Esophagus squamous epithelium (tissue), 5 donors: ENCODE results near the gene RER1. TPM values are rescaled to one million over a fixed set of nuclear protein-coding genes. Genes with fewer than 3 reads are reported as not detected.

Source experiments
- DNase-seq: peaks from one replicate; lab custom pipeline; 2025; lab: John Stamatoyannopoulos, UW
- H3K27ac ChIP-seq, 4 donors: fragments of 200-600 bp; sonication (generic); one replicate each; pipeline ENCODE4 v1.5.1; 2016 to 2019; ENCODE audit warnings: mild to moderate bottlenecking in 1 of 4
- H3K27me3 ChIP-seq, 4 donors: fragments of 200-600 bp; sonication (generic); 1 replicate in 3 of 4; 2 replicates in 1 of 4; pipeline versions ENCODE4 v1.5.1 to v1.6.0; 2017 to 2021; ENCODE audit warnings: antibody characterized with exemption in 1 of 4
- H3K36me3 ChIP-seq, 3 donors: fragments of 200-600 bp; sonication (generic); one replicate each; pipeline ENCODE4 v1.5.1; 2016 to 2019
- H3K4me1 ChIP-seq, 3 donors: fragments of 200-600 bp; sonication (generic); one replicate each; pipeline ENCODE4 v1.5.1; 2017 to 2019
- H3K4me3 ChIP-seq, 4 donors: fragments of 200-600 bp; sonication (generic); 1 replicate in 3 of 4; 2 replicates in 1 of 4; pipeline ENCODE4 v1.5.1; 2016 to 2019; ENCODE audit warnings: mild to moderate bottlenecking in 2 of 4, moderate library complexity in 1 of 4
- H3K9me3 ChIP-seq, 3 donors: fragments of 200-600 bp; sonication (generic); one replicate each; pipeline ENCODE4 v1.5.1; 2016 to 2019
- CTCF ChIP-seq, 6 experiments: fragments of 450-650 bp in 4 of 6; fragments of 200-600 bp in 2 of 6; sonication (generic) in 2 of 6; IDR thresholded peaks; one replicate each; pipeline ENCODE4 v1.5.1; 2016 to 2019; ENCODE audit warnings: antibody characterized with exemption in 6 of 6, mild to moderate bottlenecking in 4 of 6, moderate library complexity in 4 of 6
- POLR2A ChIP-seq, 4 donors: fragments of 450-650 bp; IDR thresholded peaks; one replicate each; pipeline ENCODE4 v1.6.1; 2017; ENCODE audit warnings: antibody characterized with exemption in 4 of 4, mild to moderate bottlenecking in 4 of 4, moderate library complexity in 3 of 4
- WGBS, 2 donors: methylation state at CpG; one replicate each; pipeline ENCODE4 v1.1.5; 2018; 5-methylcytosine and 5-hydroxymethylcytosine counted together
- intact Hi-C: fragments of 100-400 bp; cut with DNase I; formaldehyde crosslinking; loops from one replicate; pipeline ENCODE4 v1.15.0; 2022
- total RNA-seq, 4 donors: library from RNA; depleted of rRNA; stranded (reverse); fragments of >200 nt; gene quantifications; one replicate each; pipeline ENCODE4 v1.1.0, GENCODE V29; 2016
- donor health status: DM: yes; HTN: yes; CAD: no.

The RER1 gene
- total RNA-seq, 4 donors from 2014 or later = 63.3 to 136 (median 75.7) TPM

- H3K27ac ChIP-seq = no peak overlapping the region
- DNase-seq = no peak
- intact Hi-C loops = no loop called here
- H3K4me3 ChIP-seq = no peak overlapping the region
- no peaks in the 10 kb centered on the region for H3K36me3 ChIP-seq
- H3K27me3 ChIP-seq = no peaks in the 10 kb centered on the region
- H3K4me1 ChIP-seq = no peaks in the 10 kb centered on the region
- H3K9me3 ChIP-seq = peaks cover 0 to 9% (median 0%) of the 10 kb centered on the region in 3 donors
- no peak for TF ChIP-seq CTCF (IDR thresholded peaks at IDR 0.05)
- no peak for TF ChIP-seq POLR2A (IDR thresholded peaks at IDR 0.05)
- 96 to 98% methylated on average over 2 of the region's 2 CpGs for WGBS, 2 donors
Observed at GRCh38 chr1:2363847-2364513, 27.7 kb upstream of the RER1 start.

- DNase-seq = no peak
- TF ChIP-seq POLR2A (IDR thresholded peaks at IDR 0.05) = no peak
- no peak for TF ChIP-seq CTCF (IDR thresholded peaks at IDR 0.05)
- Histone ChIP-seq H3K9me3 (peaks cover 0 to 7% (median 0%) of the 10 kb centered on the region in 3 donors), H3K27ac (no peak overlapping the region), H3K4me3 (no peak overlapping the region), H3K27me3 (no peaks in the 10 kb centered on the region), H3K36me3 (no peaks in the 10 kb centered on the region), H3K4me1 (peaks cover 0 to 13% (median 5%) of the 10 kb centered on the region in 3 donors)
- intact Hi-C loops = no loop called here
- WGBS, 2 donors = 86 to 88% methylated on average over 7 to 8 of the region's 8 CpGs
Observed at GRCh38 chr1:2368053-2368744, 23.4 kb upstream of the RER1 start.

- H3K4me3 ChIP-seq = no peak overlapping the region
- peaks cover 0 to 13% (median 5%) of the 10 kb centered on the region in 3 donors for H3K4me1 ChIP-seq
- no peak for TF ChIP-seq CTCF (IDR thresholded peaks at IDR 0.05)
- no peak for TF ChIP-seq POLR2A (IDR thresholded peaks at IDR 0.05)
- no peaks in the 10 kb centered on the region for H3K27me3 ChIP-seq
- no peak overlapping the region for H3K27ac ChIP-seq
- H3K9me3 ChIP-seq = no peaks in the 10 kb centered on the region
- H3K36me3 ChIP-seq = no peaks in the 10 kb centered on the region
- intact Hi-C loops = no loop called here
- no peak for DNase-seq
- 80 to 92% methylated on average over 4 to 5 of the region's 36 CpGs for WGBS, 2 donors
Observed at GRCh38 chr1:2372551-2373490, 18.8 kb upstream of the RER1 start.

GRCh38 chr1:2373551-2374251 is 17.9 kb upstream of the RER1 start:
- intact Hi-C loops = no loop called here
- no peak overlapping the region for H3K27ac ChIP-seq
- 92 to 94% methylated on average over 7 to 8 of the region's 20 CpGs for WGBS, 2 donors
- H3K9me3 ChIP-seq = no peaks in the 10 kb centered on the region
- no peaks in the 10 kb centered on the region for H3K27me3 ChIP-seq
- H3K4me3 ChIP-seq = no peak overlapping the region
- no peaks in the 10 kb centered on the region for H3K36me3 ChIP-seq
- DNase-seq = no peak
- TF ChIP-seq CTCF (IDR thresholded peaks at IDR 0.05) (no peak), POLR2A (IDR thresholded peaks at IDR 0.05) (no peak)
- H3K4me1 ChIP-seq = peaks cover 0 to 13% (median 5%) of the 10 kb centered on the region in 3 donors
